K562 (cell line): ENCODE data around the gene HSD11B1. TPM values are rescaled to one million over a fixed set of nuclear protein-coding genes. Genes with fewer than 3 reads are reported as not detected.

Experiments used
- ATAC-seq: fragments of 200-7000 bp; cut with Tn5 transposase; 3 replicates; pipeline ENCODE4 v1.9.1; 2020; ENCODE audit warnings: moderate library complexity
- BruUV-seq: library from RNA; stranded (reverse); fragments of 400-500 nt; replicated peaks from 2 replicates; lab custom pipeline; 2021; lab: Mats Ljungman, UMichigan
- CTCF ChIA-PET: fragments of 300-600 bp; formaldehyde crosslinking; extraction: SDS; loops from one replicate; lab custom pipeline; 2021; ENCODE audit warnings: low intra/inter-chr PET ratio; lab: Yijun Ruan, JAX
- POLR2A ChIA-PET: fragments of 300-600, 350-650 bp; sonication (Branson Sonifier 250); formaldehyde crosslinking; extraction: SDS; loops from one replicate; lab custom pipeline; 2021; ENCODE audit warnings: antibody characterized with exemption, inconsistent platforms; lab: Yijun Ruan, JAX
- DNase-seq, 4 experiments: peaks; one replicate each; pipeline versions ENCODE4 v3.0.0 to v3.0.0-alpha.2; 2011 to 2018; ENCODE audit warnings: low spot score in 3 of 4, mixed read lengths in 3 of 4; ENCODE audit errors: extremely low read depth in 1 of 4
- FAIRE-seq: peaks from 2 replicates; lab custom pipeline; 2011; peaks lifted over from hg19 to GRCh38; lab: Jason Lieb, UNC
- H2AFZ ChIP-seq: 2 replicates; pipeline ENCODE4 v1.6.0; 2011; ENCODE audit warnings: low read depth, low read length, control low read depth, inconsistent platforms
- H3K27ac ChIP-seq: fragments of 200-600 bp; 3 replicates; pipeline ENCODE4 v1.8.0; 2011; ENCODE audit warnings: low read depth, mild to moderate bottlenecking, control low read depth, inconsistent platforms, low read length, moderate library complexity, mixed read lengths; ENCODE audit errors: extremely low read depth
- H3K27me3 ChIP-seq, 2 experiments: fragments of 300-600 bp in 1 of 2; 2 replicates in 1 of 2; 3 replicates in 1 of 2; pipeline versions ENCODE4 v1.6.0 to v1.8.0; 2011; ENCODE audit warnings: inconsistent platforms in 2 of 2, low read length in 2 of 2, mild to moderate bottlenecking in 1 of 2, mixed read lengths in 1 of 2, moderate library complexity in 1 of 2; ENCODE audit not compliant: control insufficient read depth in 2 of 2, insufficient read depth in 2 of 2
- H3K36me3 ChIP-seq: fragments of 300-600 bp; 3 replicates; pipeline ENCODE4 v1.8.0; 2011; ENCODE audit warnings: mild to moderate bottlenecking, low read length, inconsistent platforms; ENCODE audit not compliant: control insufficient read depth, insufficient read depth
- H3K4me1 ChIP-seq, 2 experiments: fragments of 200-600 bp in 1 of 2; replicated peaks in 1 of 2; 2 replicates in 1 of 2; 3 replicates in 1 of 2; pipeline versions ENCODE4 v1.5.1 to v1.8.0; 2011; ENCODE audit warnings: inconsistent platforms in 2 of 2, low read length in 2 of 2, mild to moderate bottlenecking in 1 of 2, mixed read lengths in 1 of 2, moderate library complexity in 1 of 2; ENCODE audit not compliant: control insufficient read depth in 2 of 2, insufficient read depth in 2 of 2
- H3K4me2 ChIP-seq: 2 replicates; pipeline ENCODE4 v1.6.1; 2011; ENCODE audit warnings: low read length, control low read depth, inconsistent platforms, mixed read lengths; ENCODE audit not compliant: insufficient read depth
- H3K4me3 ChIP-seq: fragments of 200-600 bp; sonication (generic), shearing (Covaris generic); 2 replicates; pipeline ENCODE4 v1.5.1; 2016; ENCODE audit warnings: control low read depth, inconsistent platforms
- H3K79me2 ChIP-seq: fragments of 200-600 bp; 3 replicates; pipeline ENCODE4 v1.8.0; 2011; ENCODE audit warnings: low read length, inconsistent platforms; ENCODE audit not compliant: control insufficient read depth, insufficient read depth
- H3K9ac ChIP-seq, 2 experiments: 2 replicates each; pipeline versions ENCODE4 v1.6.0 to v1.6.1; 2011; ENCODE audit warnings: low read depth in 2 of 2, low read length in 2 of 2, control low read depth in 1 of 2, inconsistent platforms in 1 of 2, mild to moderate bottlenecking in 1 of 2, mixed read lengths in 1 of 2; ENCODE audit not compliant: insufficient read depth in 1 of 2
- H3K9me1 ChIP-seq: one replicate; pipeline ENCODE4 v1.6.0; 2011; ENCODE audit warnings: inconsistent platforms, mild to moderate bottlenecking, low read length, moderate library complexity; ENCODE audit not compliant: control insufficient read depth, insufficient read depth
- H3K9me3 ChIP-seq: replicated peaks from 2 replicates; pipeline ENCODE4 v1.5.1; 2011; ENCODE audit warnings: low read depth, low read length, inconsistent platforms; ENCODE audit not compliant: control insufficient read depth, insufficient read depth
- H4K20me1 ChIP-seq: replicated peaks from 2 replicates; pipeline ENCODE4 v1.6.1; 2011; ENCODE audit warnings: low read length, inconsistent platforms, mixed read lengths; ENCODE audit not compliant: control insufficient read depth, insufficient read depth
- CEBPG ChIP-seq, 3 experiments: fragments of 200-800 bp in 1 of 3; sonication (Bioruptor generic) in 1 of 3; sonication (generic) in 1 of 3; formaldehyde crosslinking in 1 of 3; IDR thresholded peaks in 2 of 3; conservative IDR thresholded peaks in 1 of 3; 2 replicates each; pipeline versions ENCODE4 v1.6.1 to v1.8.0; 2016 to 2022; ENCODE audit warnings: missing compliant biosample characterization in 2 of 3, missing genetic modification characterization in 2 of 3, mild to moderate bottlenecking in 1 of 3, missing genetic modification reagents in 1 of 3
- GABPB1 ChIP-seq: sonication (generic); formaldehyde crosslinking; IDR thresholded peaks from 2 replicates; pipeline ENCODE4 v1.8.0; 2022; ENCODE audit warnings: mild to moderate bottlenecking, missing genetic modification reagents
- GATAD2A ChIP-seq: fragments of 450-650 bp; IDR thresholded peaks from 2 replicates; pipeline ENCODE4 v1.6.1; 2017
- NUFIP1 ChIP-seq: fragments of 450-650 bp; IDR thresholded peaks from 2 replicates; pipeline ENCODE4 v1.6.1; 2018; ENCODE audit not compliant: partially characterized antibody
- RBM34 ChIP-seq: fragments of 200-400 bp; formaldehyde crosslinking; IDR thresholded peaks from 2 replicates; pipeline ENCODE4 v1.6.1; 2018; ENCODE audit warnings: low read length, borderline replicate concordance; ENCODE audit not compliant: insufficient read depth
- SP1 ChIP-seq: sonication (generic); formaldehyde crosslinking; IDR thresholded peaks from 2 replicates; pipeline ENCODE4 v1.8.1; 2022; ENCODE audit warnings: mild to moderate bottlenecking, missing genetic modification reagents
- ZBTB17 ChIP-seq: fragments of 450-650 bp; formaldehyde crosslinking; IDR thresholded peaks from 2 replicates; pipeline ENCODE4 v1.4.0; 2020; ENCODE audit warnings: mild to moderate bottlenecking
- ZNF282 ChIP-seq: sonication (generic); formaldehyde crosslinking; IDR thresholded peaks from 2 replicates; pipeline ENCODE4 v1.8.1; 2023; ENCODE audit warnings: missing genetic modification reagents
- ZNF561 ChIP-seq: fragments of 450-650 bp; formaldehyde crosslinking; conservative IDR thresholded peaks from 2 replicates; pipeline ENCODE4 v1.4.0; 2020; ENCODE audit warnings: mild to moderate bottlenecking, moderate library complexity
- WGBS: fragments of 100-300 bp; shearing (Covaris generic); methylation state at CpG from one replicate; pipeline ENCODE4 v1.1.6; 2016; ENCODE audit warnings: low coverage, mixed read lengths; ENCODE audit not compliant: insufficient coverage; ENCODE audit errors: missing lambda C conversion rate; 5-methylcytosine and 5-hydroxymethylcytosine counted together
- in situ Hi-C: fragments of 300-500 bp; cut with MboI; formaldehyde crosslinking; loops from 4 replicates; pipeline ENCODE4 v1.15.0; 2018; ENCODE audit warnings: inconsistent platforms, mixed read lengths
- intact Hi-C: fragments of 100-400 bp; cut with micrococcal nuclease; formaldehyde crosslinking; loops from 2 replicates; pipeline ENCODE4 v1.14.2; 2022
- polyA plus RNA-seq, 8 experiments: library from polyadenylated mRNA; depleted of rRNA in 4 of 8; stranded (reverse) in 5 of 8; unstranded in 3 of 8; fragments of >200 nt; fragmentation: Nextera tagmentation in 2 of 8; fragmentation: Illumina TruSeq in 1 of 8; extraction: Ambion mirVana in 2 of 8; extraction: Trizol in 1 of 8; gene quantifications; 2 replicates each; pipeline versions ENCODE4 v1.2.1 to v1.2.3, GENCODE V29; 2011 to 2014; ENCODE audit warnings: inconsistent platforms in 1 of 8, missing spikeins in 1 of 8
- total RNA-seq, 7 experiments: library from RNA; depleted of rRNA in 6 of 7; stranded (reverse); fragments of >200 nt in 6 of 7; fragmentation: Illumina TruSeq in 2 of 7; extraction: Trizol in 2 of 7; gene quantifications; 2 replicates each; pipeline versions ENCODE4 v1.2.1 to v1.2.3, GENCODE V29; 2011 to 2021; ENCODE audit warnings: low replicate concordance in 1 of 7
- TF ChIP-seq, protein P1 (sequence below): fragments of 250-450 bp; sonication (Bioruptor Pico); IDR thresholded peaks from 2 replicates; pipeline ENCODE4 v1.8.0; 2022; ENCODE audit warnings: inconsistent platforms
- TF ChIP-seq, protein P2 (sequence below), 2 experiments: fragments of 450-650 bp; formaldehyde crosslinking in 1 of 2; IDR thresholded peaks; 2 replicates each; pipeline versions ENCODE4 v1.4.0 to v1.6.1; 2014 to 2020; ENCODE audit warnings: mild to moderate bottlenecking in 2 of 2, borderline replicate concordance in 1 of 2, low read depth in 1 of 2

HSD11B1 gene
- total and polyA plus RNA-seq, 9 of the 15 experiments (the other 6 are each of a cell fraction or from before 2014, with no cell fraction given), result 0.04 to 0.16 TPM; not detected in 7

DNA sequence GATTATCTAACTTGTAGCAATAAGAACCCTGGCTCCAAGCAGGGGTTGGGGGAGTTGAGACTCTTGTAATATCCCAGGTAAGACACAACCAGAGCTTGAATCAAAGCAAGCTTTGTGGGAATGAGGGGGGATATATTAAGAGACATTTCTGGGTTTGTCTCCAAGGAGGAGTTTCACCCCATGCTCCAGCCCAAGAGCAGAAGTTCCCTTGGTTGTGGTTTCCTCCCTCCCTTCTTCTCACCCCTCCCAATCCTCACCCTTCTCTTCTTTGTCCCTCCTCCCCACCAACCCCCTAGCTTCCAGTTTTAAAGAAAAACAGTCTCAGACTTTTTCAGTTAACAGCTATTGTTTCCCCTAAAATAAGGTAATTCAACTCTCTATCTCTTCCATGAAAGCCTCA, 63.1 kb downstream of the HSD11B1 start (continued):
- TF ChIP-seq GABPB1 (CRISPR knock-in tag), result no peak

DNA sequence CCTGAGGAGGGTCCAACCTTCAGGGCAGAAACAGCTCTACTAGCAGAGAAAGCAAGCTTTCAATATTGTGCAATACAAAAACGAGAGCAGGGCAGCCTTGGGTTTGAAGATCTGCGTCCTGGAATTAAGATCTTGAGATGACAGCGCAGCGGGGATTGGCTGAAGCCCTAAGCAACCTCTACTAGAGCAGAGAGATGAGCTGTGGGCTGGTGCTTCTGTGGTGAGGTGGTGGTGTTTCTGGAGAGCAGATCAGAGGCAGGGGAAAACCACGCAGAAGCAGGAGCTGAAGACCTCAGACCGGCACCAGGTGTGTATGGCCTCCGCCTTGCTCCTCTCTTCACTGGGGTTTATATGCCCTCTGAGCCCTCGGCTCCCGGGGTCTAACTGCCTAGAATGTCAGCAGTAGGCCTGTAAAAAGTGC, 63.7 kb downstream of the HSD11B1 start:
- Histone ChIP-seq H3K4me1 (no peaks in the 10 kb centered on the region; a peak in 2 of 5 replicates), H3K9me3 (no peaks in the 10 kb centered on the region; the same call in 1 of the 2 replicates), H3K9me1 (no peaks in the 10 kb centered on the region), H3K9ac (no peak overlapping the region), H3K27me3 (peaks cover 8 to 27% of the 10 kb centered on the region in 2 experiments; a peak in 4 of 5 replicates), H3K27ac (no peak overlapping the region), H3K79me2 (no peaks in the 10 kb centered on the region), H4K20me1 (no peaks in the 10 kb centered on the region), H3K4me3 (no peak overlapping the region), H3K4me2 (no peak overlapping the region), H3K36me3 (no peaks in the 10 kb centered on the region), H2AFZ (no peak overlapping the region)
- DNase-seq (no peak), ATAC-seq (no peak; the same call in 2 of the 3 replicates), FAIRE-seq (peak; percentile 35)
- intact Hi-C loops (no loop called here), in situ Hi-C loops (no loop called here)
- ChIA-PET POLR2A (interaction anchor here (1.5 kb wide), 2 partner anchors 10 to 13 kb away, joined by 5 to 8 read pairs; partner anchors contain the start of gene TRAF3IP3), CTCF (no interaction called here)
- BruUV-seq, result no TSS peak
- WGBS, result 25% methylated on average over 9 of the region's 9 CpGs
- TF ChIP-seq CEBPG (CRISPR knock-in tag; IDR thresholded peaks at IDR 0.05) (no peak), CEBPG (tag; conservative IDR thresholded peaks at IDR 0.05 in 1 of 2, IDR thresholded peaks at IDR 0.05 in 1 of 2) (peak; percentile 70 to 89), GATAD2A (no peak), ZBTB17 (CRISPR knock-in tag) (0 out of 2 replicates have a peak, but pooled peaks have one; percentile 15), ZNF561 (CRISPR knock-in tag) (no peak), SP1 (CRISPR knock-in tag) (no peak), NUFIP1 (no peak), RBM34 (no peak), ZNF282 (no peak)
- TF ChIP-seq, protein P1, sequence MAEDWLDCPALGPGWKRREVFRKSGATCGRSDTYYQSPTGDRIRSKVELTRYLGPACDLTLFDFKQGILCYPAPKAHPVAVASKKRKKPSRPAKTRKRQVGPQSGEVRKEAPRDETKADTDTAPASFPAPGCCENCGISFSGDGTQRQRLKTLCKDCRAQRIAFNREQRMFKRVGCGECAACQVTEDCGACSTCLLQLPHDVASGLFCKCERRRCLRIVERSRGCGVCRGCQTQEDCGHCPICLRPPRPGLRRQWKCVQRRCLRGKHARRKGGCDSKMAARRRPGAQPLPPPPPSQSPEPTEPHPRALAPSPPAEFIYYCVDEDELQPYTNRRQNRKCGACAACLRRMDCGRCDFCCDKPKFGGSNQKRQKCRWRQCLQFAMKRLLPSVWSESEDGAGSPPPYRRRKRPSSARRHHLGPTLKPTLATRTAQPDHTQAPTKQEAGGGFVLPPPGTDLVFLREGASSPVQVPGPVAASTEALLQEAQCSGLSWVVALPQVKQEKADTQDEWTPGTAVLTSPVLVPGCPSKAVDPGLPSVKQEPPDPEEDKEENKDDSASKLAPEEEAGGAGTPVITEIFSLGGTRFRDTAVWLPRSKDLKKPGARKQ (CRISPR knock-in tag), result no peak
- TF ChIP-seq, protein P2, sequence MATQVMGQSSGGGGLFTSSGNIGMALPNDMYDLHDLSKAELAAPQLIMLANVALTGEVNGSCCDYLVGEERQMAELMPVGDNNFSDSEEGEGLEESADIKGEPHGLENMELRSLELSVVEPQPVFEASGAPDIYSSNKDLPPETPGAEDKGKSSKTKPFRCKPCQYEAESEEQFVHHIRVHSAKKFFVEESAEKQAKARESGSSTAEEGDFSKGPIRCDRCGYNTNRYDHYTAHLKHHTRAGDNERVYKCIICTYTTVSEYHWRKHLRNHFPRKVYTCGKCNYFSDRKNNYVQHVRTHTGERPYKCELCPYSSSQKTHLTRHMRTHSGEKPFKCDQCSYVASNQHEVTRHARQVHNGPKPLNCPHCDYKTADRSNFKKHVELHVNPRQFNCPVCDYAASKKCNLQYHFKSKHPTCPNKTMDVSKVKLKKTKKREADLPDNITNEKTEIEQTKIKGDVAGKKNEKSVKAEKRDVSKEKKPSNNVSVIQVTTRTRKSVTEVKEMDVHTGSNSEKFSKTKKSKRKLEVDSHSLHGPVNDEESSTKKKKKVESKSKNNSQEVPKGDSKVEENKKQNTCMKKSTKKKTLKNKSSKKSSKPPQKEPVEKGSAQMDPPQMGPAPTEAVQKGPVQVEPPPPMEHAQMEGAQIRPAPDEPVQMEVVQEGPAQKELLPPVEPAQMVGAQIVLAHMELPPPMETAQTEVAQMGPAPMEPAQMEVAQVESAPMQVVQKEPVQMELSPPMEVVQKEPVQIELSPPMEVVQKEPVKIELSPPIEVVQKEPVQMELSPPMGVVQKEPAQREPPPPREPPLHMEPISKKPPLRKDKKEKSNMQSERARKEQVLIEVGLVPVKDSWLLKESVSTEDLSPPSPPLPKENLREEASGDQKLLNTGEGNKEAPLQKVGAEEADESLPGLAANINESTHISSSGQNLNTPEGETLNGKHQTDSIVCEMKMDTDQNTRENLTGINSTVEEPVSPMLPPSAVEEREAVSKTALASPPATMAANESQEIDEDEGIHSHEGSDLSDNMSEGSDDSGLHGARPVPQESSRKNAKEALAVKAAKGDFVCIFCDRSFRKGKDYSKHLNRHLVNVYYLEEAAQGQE (IDR thresholded peaks at IDR 0.05; ENCODE audit: borderline replicate concordance), result no peak
- TF ChIP-seq, protein P2 (CRISPR knock-in tag; IDR thresholded peaks at IDR 0.05; ENCODE audit: low read depth), result no peak
